Activated T-cell treated with anti-CD3 and anti-CD28 coated beads for 1 hour (primary cell): ENCODE results near the gene SMARCB1.

ENCODE experiments used
- DNase-seq: peaks from one replicate; pipeline ENCODE4 v3.0.0-alpha.2; 2020; ENCODE audit warnings: low read depth

SMARCB1 gene

DNA sequence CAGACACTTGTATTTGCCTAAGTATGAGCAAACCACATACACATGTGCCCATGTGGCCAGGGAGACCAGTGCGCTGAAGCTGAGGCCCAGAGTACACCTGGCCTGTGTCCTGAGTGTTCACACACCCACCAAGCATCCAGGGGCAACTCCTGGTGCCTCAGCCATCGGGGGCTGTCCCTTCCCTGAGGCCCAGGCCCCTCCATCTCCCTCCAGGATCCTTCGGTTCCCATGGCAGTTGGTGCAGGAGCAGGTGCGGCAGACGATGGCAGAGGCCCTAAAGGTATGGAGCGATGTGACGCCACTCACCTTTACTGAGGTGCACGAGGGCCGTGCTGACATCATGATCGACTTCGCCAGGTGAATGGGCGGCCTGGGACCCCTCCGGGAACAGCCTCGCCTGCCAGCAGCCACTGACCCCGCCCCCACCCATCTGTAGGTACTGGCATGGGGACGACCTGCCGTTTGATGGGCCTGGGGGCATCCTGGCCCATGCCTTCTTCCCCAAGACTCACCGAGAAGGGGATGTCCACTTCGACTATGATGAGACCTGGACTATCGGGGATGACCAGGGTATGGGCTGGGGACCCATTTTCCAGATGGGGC lies 6.5 kb upstream of the SMARCB1 start:
- no peak for DNase-seq

DNA sequence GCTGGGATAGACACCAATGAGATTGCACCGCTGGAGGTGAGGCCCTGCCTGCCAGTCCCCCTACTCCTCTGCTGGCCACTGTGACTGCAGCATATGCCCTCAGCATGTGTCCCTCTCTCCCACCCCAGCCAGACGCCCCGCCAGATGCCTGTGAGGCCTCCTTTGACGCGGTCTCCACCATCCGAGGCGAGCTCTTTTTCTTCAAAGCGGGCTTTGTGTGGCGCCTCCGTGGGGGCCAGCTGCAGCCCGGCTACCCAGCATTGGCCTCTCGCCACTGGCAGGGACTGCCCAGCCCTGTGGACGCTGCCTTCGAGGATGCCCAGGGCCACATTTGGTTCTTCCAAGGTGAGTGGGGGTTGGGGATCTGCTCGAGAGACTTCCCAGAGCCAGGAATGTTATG lies 5.7 kb upstream of the SMARCB1 start:
- no peak for DNase-seq

DNA sequence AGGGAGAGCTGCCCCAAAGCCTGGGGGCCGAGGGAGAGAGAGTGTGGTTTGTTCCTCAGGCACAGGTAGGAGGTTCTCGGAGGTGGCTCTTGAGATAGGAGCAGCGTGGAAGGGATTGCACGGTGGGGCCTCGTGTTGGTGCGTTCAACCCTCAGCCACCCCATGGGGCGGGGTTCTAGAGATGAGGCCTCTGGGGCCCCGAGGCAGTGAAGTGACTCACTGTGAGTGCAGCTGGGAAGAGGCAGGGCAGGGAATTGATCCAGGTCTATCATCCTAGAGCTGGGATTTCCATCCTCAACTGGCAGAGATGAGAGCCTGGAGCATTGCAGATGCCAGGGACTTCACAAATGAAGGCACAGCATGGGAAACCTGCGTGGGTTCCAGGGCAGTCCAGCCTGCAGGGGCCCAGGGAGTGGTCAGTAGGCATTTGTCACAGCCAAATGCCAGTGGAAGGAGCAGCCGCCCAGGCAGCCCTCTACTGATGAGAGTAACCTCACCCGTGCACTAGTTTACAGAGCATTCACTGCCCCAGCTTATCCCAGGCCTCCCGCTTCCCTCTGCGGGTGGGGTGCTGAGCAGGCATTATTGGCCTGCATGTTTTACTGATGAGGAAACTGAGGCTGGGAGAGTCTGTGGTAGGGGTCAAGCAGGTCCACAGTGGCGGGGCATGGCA lies 5.1 kb upstream of the SMARCB1 start:
- no peak for DNase-seq

DNA sequence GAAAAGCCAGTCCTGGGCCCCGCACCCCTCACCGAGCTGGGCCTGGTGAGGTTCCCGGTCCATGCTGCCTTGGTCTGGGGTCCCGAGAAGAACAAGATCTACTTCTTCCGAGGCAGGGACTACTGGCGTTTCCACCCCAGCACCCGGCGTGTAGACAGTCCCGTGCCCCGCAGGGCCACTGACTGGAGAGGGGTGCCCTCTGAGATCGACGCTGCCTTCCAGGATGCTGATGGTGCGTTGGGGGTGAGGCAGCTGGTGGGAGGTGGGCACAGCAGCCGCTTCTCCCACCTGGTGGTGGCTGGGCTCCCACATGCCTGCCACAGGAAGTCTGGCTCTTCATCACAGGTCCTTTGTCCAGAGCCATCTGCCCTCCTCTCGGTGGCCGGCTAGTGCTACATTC lies 4.5 kb upstream of the SMARCB1 start:
- DNase-seq, result no peak

DNA sequence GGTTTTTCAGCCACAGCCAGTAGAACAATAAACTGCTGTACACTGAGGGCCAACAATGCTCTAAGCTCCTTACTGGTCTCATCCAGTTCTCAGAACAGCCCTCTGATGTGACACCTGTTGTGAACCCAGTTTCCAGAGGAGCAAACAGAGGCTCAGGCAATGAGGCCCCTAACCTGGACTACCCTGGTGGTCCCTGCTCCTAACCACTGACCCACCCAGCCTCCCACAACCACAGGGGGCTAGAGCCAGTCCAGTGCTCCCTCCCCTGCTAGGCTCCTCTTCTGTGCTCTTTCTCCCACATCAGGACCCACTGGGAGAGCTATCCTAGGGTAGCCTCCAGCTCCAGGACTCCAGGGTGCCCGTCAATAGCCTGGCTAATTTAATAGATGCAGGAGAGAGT lies 4.1 kb upstream of the SMARCB1 start:
- no peak for DNase-seq

DNA sequence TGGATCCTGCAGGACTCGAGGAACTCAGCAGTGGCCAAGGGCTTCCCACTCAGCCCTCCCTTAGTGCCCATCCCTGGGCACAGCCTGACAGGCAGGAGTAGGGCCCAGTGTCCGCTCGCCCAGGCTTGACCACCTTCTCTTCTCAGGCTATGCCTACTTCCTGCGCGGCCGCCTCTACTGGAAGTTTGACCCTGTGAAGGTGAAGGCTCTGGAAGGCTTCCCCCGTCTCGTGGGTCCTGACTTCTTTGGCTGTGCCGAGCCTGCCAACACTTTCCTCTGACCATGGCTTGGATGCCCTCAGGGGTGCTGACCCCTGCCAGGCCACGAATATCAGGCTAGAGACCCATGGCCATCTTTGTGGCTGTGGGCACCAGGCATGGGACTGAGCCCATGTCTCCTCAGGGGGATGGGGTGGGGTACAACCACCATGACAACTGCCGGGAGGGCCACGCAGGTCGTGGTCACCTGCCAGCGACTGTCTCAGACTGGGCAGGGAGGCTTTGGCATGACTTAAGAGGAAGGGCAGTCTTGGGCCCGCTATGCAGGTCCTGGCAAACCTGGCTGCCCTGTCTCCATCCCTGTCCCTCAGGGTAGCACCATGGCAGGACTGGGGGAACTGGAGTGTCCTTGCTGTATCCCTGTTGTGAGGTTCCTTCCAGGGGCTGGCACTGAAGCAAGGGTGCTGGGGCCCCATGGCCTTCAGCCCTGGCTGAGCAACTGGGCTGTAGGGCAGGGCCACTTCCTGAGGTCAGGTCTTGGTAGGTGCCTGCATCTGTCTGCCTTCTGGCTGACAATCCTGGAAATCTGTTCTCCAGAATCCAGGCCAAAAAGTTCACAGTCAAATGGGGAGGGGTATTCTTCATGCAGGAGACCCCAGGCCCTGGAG lies 3.3 kb upstream of the SMARCB1 start:
- DNase-seq, result no peak

DNA sequence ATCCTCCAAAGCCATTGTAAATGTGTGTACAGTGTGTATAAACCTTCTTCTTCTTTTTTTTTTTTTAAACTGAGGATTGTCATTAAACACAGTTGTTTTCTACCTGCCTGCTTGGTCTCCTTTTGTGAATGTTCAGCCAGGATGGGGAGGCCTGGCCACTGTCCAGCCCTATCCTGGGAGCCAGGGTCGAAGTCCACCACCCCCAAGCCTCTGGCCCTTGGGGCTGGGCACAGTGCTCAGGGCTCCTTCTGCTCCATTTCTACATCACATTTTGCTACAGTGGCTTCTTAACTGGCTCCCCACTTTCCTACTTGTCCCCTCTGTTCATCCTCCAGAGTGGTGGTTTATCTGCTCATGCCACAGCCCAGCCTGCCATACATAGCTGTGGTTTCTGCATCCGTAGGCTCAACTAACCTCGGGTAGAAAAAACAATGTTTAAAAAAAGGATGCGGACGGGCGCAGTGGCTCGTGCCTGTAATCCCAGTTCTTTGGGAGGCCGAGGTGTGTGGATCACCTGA lies 2.5 kb upstream of the SMARCB1 start:
- no peak for DNase-seq

DNA sequence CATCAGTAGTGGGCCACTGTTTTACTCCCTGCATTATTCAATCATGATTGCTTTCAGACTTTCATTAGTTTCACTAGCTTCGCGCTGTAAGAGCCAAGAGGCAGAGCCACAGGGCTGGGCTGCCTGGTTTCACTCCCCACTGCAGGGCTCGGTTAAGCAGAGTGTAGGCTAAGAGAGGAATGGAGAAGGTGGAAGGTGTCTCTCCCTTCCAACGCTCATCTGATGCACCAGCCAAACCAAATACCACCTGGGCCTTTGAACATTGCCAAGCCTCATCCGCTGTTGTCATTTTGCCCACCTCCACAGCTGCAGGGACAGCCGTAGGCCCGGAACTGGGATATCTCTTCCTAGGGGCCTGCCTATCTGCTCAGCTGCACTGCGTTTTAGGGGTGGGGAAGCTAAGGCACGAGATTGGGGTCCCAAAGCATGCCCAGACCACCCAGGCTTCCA lies 480 bp upstream of the SMARCB1 start:
- no peak for DNase-seq

DNA sequence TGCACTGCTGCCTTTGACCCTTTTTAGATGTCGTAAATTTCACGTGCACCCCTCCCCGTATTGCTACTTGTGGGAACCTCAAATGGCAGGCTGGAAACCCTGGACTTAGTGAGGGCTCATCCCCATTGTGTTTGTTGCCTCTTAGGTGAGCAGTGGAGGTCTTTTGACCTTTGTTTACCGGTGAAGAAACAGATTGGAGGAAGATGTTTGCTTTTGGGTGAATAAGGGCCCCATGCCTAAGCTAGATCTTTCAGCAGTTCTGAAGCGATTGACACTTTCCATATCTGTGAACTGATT lies 782 bp downstream of the SMARCB1 start:
- no peak for DNase-seq

DNA sequence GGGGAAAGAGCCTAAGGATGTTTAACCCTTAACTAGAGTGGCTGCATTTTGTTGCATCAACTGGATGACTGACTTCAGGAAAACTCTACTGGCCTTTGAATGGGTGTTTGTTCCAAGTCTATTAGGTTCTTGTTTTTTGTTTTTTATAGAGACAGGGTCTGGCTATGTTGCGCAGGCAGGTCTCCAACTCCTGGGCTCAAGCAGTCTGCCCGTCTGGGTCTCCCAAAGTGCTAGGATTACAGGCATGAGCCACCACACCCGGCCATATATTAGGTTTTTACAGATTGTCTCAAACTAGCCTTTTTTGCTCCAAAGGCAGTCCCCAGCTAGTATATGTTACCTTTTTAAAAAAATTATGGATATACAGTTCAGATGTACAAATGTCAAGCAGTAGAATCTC lies 1.1 kb downstream of the SMARCB1 start:
- DNase-seq, result no peak

DNA sequence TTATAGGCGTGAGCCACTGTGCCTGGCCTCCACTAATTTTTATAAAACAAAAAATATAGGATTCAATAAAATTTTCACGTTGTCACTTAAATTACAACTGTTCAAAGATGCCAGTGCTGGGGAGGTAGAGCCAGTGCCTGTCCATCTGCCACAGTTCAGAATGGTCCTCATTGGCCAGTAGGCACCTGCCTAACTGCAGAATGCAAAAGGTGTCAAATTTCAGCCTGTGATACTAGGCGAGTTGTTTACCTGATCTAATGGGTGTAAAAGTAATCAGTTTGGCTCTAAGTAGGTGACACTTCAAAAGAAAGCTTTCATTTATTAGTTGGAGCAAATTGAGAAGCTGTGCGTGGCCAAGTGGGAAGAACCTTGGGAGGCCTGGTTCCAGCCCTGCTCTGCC lies 2.4 kb downstream of the SMARCB1 start:
- no peak for DNase-seq

DNA sequence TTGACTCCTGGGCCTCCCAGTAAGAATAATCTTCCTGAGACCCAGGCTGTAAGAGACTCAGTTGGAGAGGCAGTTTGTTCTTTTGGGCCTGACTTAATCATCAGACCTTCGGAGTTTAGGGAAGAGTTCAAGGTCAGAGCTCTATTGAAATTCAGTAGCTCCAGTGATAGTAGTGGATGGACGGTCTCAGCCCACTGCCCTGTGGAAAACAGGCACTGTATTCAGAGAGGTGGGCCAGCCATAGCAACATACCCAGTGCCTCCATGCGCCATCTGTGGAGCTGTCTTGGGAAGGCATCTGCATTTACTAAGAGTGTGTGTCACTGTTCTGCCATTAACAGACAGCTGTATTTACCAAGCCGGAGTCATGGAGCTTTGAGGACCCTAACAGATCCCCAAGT lies 2.9 kb downstream of the SMARCB1 start:
- no peak for DNase-seq

DNA sequence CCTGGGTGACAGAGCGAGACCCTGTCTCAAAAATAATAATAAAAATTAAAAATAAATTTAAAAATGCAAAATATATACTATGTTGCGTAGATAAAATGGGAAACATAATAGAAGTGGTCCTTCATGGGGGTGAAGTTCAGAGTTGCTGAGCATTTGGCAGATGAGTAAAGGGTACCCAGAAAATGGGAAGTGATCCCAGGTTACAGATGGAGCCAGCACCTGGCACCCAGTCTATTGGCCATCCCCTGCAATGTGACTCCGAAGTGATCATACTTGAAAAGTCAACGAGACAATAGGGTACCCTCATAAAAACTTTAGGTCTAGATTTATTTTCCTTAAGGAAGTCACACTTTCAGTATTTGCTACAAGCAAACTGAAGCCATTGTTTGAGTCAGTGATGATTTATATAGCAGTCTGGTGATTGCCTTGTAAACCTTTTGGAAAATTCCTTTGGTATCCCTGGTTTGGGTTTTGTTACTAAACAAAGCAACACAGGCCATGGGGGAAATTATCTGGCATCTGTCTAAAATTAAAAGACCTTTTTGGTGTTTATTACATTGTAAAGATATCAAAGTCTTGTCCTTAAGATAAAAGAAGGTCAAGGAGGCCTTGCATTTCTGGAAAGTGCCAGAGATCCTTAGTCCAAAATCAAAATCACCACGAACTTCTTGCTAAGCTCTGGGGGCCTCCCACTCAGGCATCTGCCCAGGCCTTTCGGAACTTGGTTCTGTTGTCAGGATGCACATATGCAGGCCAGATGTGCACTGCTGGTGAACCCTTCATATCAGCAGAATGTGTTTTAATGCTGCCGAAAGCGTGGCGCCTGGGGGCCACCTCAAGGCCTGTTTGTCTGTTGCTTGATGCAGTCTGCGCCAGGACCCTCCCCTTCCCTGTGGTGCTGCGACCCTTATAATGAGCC lies 4.3 kb downstream of the SMARCB1 start:
- DNase-seq, result no peak

DNA sequence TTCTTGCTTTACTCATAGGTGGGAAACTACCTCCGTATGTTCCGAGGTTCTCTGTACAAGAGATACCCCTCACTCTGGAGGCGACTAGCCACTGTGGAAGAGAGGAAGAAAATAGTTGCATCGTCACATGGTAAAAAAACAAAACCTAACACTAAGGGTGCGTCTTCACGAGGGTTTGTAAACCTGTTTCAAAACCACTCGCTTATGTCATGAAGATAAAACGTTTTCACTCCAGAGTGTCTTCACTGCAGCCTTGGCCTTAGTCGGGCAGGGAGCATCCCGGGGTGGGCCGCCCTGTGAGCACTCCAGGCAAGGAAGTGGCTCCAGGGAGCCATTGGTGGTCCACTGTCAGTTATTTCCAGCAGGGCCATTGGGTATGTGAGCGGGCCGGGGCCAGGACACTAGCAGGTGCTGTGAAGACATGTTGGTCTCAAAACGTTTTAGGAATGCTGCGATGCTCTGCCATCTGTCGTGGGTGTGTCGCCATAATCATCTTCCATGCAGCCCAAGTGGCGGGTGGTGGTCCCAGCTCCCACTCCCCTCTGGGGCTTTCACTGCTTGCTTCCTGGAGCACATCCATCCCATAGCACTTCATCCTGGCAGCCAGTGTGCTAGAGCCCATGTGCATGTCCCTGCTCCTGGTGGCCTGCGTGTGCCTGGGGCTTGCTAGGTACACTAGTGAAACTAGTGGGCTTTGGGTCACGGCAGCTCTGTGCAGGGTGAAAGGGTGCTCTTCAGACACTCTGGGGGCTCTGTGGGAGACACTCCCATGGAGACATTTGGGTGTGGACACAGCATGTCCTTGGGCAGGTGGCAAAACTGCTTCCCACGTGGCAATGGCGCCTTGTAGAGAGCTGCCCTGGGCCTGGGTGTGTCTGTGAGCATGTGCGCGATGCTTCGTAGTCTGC lies 5.2 kb downstream of the SMARCB1 start:
- no peak for DNase-seq

DNA sequence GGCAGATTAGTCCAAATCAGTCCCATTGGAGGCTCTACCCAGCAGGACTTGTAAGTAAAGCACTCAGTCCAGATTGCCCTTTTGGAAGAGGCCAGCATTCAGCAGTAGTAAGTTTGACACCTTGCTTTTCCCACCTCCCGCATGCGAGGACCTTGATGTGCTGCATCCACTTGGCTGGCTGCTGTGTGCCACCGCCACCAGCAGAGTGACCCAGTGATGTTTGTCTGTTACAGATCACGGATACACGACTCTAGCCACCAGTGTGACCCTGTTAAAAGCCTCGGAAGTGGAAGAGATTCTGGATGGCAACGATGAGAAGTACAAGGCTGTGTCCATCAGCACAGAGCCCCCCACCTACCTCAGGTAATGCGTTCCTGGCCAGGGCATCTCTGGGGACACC lies 6.6 kb downstream of the SMARCB1 start:
- DNase-seq, result no peak

DNA sequence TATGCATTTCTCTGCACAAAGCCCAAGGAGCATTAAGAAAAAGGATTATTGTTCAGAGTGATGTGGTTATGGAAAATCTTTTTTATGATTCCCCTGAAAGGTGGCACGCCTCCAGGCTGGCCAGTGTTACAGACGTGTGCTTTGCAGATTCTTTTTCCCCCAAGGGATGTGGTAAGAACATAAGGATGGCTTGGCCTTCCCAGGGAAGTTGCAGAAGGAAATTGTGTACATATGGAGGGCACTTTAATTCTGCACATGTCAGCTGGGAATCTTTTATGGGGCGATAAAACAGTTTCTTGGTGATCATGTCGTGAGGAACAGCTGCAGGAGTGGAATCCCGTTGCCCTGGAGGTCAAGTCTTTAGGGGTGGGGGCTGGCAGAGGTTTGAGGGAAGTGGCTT lies 9.7 kb downstream of the SMARCB1 start:
- no peak for DNase-seq

DNA sequence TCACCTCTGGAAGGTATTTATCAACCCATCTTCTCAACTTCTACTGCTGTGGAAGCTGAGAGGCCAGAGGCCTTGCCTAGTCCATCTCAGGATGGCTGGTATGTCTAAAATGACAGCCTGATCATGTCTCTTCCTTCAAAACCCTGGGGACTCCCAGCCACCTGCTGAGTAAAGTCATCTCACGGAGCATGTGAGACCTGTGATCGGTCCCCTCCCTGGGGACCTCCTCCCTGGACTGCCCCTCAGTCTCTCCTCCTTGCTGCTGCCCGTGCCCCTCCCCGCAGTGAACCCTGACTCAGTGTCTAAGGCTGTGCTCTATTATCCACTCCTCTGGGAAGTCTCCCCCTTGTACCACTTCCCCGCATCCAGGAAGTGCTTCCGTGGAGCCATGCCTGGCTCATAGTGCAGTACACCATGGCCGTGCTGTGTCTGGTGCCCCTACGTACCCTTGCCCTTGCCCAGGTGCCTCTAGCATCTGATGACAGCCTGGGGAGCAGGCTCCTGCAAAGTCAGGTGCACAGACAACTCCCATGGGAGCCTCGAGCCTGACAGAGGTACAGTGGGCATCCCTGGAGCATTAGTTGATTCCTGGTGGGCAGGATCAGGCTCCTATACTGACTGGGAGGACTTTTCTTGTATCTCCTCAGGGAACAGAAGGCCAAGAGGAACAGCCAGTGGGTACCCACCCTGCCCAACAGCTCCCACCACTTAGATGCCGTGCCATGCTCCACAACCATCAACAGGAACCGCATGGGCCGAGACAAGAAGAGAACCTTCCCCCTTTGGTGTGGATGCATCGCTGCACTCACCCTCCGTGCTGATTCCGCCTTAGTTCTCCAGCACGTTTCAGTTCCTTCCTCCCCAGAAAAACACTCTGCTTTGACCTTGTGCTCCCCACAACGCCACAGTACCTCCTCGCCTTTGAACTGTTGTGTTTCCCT lies 13.8 kb downstream of the SMARCB1 start:
- DNase-seq, result no peak

DNA sequence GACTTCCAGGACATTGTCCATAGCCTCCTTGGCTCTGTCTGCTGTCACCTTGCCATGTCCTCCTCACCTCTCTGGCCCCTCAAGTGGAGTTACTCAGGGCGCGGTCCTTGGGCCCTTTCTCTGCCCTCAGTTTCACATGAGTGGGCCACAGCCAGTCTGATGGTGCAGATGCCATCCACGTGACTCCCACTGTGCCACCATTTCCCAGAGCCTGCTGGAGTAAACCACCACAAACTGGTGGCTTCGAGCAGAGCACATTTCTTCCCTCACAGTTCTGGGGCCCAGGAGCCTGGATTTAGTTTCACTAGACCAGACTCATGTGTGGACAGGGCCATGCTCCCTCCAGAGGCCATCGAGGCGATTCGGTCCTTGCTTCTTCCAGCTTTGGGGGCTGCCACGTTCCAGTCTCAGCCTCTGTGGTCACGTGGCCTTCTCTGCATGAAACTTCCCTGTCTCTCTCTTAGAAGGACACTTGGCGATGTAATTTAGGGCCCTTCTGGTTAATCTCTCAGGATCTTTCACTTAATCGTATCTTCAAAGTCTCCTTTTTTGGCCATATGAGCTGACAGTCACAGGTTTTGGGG lies 14.6 kb downstream of the SMARCB1 start:
- DNase-seq, result no peak

DNA sequence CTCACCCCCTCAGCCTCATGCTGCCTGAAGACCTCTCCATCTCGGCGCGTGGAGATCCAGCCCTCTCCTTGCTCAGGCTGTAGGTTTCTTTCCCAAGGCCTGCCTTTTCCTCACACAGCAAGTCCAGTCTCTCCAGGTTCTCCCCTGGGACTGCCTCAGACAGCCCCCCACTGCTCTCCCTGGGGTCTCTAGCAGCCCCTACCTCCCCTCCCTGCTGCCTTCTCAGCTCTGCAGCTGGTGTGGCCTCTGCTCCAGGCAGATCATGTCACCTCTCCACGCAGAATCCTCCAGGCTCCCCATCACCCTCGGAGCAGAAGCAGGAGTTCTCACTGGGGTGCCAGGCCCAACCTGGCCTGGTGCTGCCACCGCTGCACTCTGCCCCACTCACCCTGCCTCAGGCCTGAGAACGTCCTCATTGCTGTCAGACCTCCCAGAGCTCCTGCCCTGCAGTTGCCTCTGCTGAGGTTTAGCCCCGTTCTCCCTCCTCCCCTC lies 15.2 kb downstream of the SMARCB1 start:
- no peak for DNase-seq
